Activated effector memory CD4-positive, alpha-beta T cell treated with anti-CD3 and anti-CD28 coated beads, Interleukin-2, amount 50 U/mL, for 16 hours (primary cell): ENCODE results near the gene POU2AF2.

Experiments
- DNase-seq: peaks from one replicate; pipeline ENCODE4 v3.0.0-alpha.2; 2020

POU2AF2 gene

DNA sequence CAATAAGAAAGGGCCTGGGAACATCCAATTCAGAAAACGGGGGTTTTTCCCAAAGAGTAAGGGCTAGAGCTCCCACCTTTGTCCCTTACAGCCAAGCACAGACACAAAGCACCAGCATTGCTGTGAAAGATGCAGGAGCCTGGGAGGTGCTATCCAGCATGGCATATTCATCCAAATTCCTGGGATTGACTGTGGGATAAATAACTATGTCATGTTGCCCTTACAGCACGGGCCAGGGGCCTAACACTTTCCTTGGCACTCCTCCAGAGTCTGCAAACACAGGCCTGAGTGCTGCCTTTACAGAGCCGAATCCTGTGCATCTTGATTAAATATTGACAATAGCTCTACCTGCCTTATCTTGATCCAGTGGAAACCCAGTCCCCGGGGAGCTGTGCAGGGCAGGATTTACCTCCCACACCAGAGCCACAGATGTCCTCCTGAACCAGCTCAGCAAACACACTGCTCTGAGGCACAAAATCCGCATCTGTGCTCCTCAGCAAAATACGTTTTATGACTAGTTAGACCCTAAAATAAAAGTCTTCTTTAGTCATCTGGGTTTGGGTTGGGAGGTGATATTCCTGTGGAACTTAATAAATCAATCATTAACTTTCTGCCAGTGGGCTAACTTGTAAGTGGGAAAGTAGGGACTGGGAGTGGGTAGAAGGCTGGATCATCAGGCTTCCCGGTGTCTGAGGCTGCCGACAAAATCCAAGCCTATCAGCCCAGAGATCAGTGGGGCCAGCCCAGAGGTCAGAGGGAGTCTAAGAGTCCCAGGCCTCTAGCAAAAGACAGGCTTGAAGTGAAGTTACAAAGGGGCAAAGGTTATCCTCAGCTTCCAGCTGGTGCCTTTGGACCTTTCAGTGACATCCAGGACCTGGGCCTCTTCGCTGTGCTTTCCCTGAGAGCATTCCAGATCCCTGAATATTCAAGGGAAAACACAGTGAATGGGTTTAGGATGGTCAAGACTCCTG is 89.3 kb downstream of the POU2AF2 start:
- no peak for DNase-seq

DNA sequence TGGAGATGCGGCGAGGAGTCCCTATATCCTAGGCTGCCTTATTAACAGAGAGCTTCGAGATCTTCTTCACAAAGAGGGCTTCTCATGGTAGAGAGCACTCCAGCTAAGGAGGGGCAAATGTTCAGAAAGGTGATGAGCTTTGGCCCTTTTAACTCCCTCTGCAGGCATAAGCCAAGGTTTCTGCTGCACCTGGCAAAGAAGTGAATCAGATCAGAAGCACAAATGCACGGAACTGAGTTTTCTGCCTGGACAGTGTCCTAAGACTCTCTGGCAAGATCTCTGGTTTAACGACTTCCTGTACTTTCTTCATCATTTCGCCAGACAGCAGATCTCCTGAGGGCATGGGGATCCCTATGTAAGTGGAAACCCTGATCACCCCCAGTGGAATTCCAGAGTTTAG is 90.0 kb downstream of the POU2AF2 start:
- no peak for DNase-seq
